ENCODE data around the gene SIM2. TPM values are rescaled to one million over a fixed set of nuclear protein-coding genes. Genes with fewer than 3 reads are reported as not detected.

Gene SIM2
- total RNA-seq, 3 donors from 2014 or later (not counting 1 experiment from before 2014, with no cell fraction given) = not detected

DNA sequence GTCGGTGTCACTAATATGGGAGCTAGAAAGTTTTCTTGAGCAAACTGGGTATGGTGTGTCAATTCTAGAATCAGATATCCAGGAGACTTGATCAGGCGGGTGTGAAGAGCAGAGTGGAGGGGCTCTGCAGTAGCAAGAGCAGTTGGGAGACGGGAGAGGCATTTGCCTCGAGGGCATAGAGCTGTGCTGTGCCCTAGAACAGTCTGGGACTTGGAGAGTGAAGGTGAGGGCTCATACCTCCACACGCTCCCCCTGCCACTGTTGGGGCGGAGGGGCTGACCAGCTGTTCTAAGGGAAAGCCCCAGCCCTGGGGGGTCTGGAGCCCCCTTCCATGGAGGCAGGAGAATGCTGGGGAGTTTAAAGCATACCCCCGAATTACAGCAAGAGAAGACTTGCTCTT lies 33.8 kb downstream of the SIM2 start:
- Histone ChIP-seq H3K4me1 (ENCODE audit: control insufficient read depth, insufficient read depth, low read length) (no peaks in the 10 kb centered on the region), H3K4me3 (ENCODE audit: low read length) (no peak overlapping the region), H3K36me3 (ENCODE audit: control insufficient read depth, insufficient read depth, low read length) (no peaks in the 10 kb centered on the region), H3K27ac (ENCODE audit: low read length) (no peak overlapping the region), H3K9me3 (ENCODE audit: control insufficient read depth, insufficient read depth, low read length) (no peaks in the 10 kb centered on the region), H3K27me3 (ENCODE audit: control insufficient read depth, insufficient read depth, low read length) (no peaks in the 10 kb centered on the region)
- H3K27ac Mint-ChIP-seq = no peak overlapping the region
- TF ChIP-seq, protein P1, sequence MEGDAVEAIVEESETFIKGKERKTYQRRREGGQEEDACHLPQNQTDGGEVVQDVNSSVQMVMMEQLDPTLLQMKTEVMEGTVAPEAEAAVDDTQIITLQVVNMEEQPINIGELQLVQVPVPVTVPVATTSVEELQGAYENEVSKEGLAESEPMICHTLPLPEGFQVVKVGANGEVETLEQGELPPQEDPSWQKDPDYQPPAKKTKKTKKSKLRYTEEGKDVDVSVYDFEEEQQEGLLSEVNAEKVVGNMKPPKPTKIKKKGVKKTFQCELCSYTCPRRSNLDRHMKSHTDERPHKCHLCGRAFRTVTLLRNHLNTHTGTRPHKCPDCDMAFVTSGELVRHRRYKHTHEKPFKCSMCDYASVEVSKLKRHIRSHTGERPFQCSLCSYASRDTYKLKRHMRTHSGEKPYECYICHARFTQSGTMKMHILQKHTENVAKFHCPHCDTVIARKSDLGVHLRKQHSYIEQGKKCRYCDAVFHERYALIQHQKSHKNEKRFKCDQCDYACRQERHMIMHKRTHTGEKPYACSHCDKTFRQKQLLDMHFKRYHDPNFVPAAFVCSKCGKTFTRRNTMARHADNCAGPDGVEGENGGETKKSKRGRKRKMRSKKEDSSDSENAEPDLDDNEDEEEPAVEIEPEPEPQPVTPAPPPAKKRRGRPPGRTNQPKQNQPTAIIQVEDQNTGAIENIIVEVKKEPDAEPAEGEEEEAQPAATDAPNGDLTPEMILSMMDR (IDR thresholded peaks at IDR 0.05) = no peak
- intact Hi-C loops (cut with micrococcal nuclease) = no loop called here
- no peaks in the 10 kb centered on the region for H3K4me1 Mint-ChIP-seq
- 87% methylated on average over 7 of the region's 7 CpGs for WGBS (ENCODE audit: insufficient coverage)
- H3K36me3 Mint-ChIP-seq = no peaks in the 10 kb centered on the region
- no peak for DNase-seq
- no peak for ATAC-seq
- H3K9me3 Mint-ChIP-seq = no peaks in the 10 kb centered on the region
- no peak overlapping the region for H3K4me3 Mint-ChIP-seq
- peaks cover 0 to 6% of the 10 kb centered on the region in 2 donors for H3K27me3 Mint-ChIP-seq (ENCODE audit: low read depth in 2 of 2)

DNA sequence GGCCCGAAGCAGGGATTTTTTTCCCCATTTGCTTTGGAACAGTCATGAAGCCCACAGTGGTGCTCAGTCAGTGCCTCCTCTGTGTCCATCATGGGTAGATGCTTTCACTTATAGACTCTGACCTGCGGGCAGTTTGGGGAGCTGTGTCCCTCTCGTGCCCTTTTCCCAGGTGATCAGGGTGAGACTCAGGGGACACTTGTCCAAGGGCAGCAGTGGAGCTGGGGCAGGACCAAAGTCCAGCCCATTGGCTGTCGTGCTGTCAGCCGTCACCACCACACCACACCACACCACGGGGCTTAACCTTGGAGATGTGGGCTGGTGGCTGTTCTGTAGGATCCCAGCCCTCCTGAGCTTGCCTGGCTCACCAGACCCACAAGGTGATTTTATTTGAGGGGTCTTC lies 34.9 kb downstream of the SIM2 start:
- DNase-seq (no peak), ATAC-seq (no peak)
- Mint-ChIP-seq H3K9me3 (no peaks in the 10 kb centered on the region), H3K4me1 (no peaks in the 10 kb centered on the region), H3K4me3 (no peak overlapping the region), H3K36me3 (no peaks in the 10 kb centered on the region), H3K27ac (no peak overlapping the region), H3K27me3 (ENCODE audit: low read depth in 2 of 2) (peaks cover 0 to 6% of the 10 kb centered on the region in 2 donors)
- no peaks in the 10 kb centered on the region for H3K9me3 ChIP-seq (ENCODE audit: control insufficient read depth, insufficient read depth, low read length)
- H3K27me3 ChIP-seq (ENCODE audit: control insufficient read depth, insufficient read depth, low read length) = no peaks in the 10 kb centered on the region
- H3K27ac ChIP-seq (ENCODE audit: low read length) = no peak overlapping the region
- H3K36me3 ChIP-seq (ENCODE audit: control insufficient read depth, insufficient read depth, low read length) = no peaks in the 10 kb centered on the region
- intact Hi-C loops (cut with micrococcal nuclease) = no loop called here
- TF ChIP-seq, protein P1 (IDR thresholded peaks at IDR 0.05) = no peak
- H3K4me3 ChIP-seq (ENCODE audit: low read length) = no peak overlapping the region
- WGBS (ENCODE audit: insufficient coverage) = 83% methylated on average over 6 of the region's 6 CpGs
- no peaks in the 10 kb centered on the region for H3K4me1 ChIP-seq (ENCODE audit: control insufficient read depth, insufficient read depth, low read length)

DNA sequence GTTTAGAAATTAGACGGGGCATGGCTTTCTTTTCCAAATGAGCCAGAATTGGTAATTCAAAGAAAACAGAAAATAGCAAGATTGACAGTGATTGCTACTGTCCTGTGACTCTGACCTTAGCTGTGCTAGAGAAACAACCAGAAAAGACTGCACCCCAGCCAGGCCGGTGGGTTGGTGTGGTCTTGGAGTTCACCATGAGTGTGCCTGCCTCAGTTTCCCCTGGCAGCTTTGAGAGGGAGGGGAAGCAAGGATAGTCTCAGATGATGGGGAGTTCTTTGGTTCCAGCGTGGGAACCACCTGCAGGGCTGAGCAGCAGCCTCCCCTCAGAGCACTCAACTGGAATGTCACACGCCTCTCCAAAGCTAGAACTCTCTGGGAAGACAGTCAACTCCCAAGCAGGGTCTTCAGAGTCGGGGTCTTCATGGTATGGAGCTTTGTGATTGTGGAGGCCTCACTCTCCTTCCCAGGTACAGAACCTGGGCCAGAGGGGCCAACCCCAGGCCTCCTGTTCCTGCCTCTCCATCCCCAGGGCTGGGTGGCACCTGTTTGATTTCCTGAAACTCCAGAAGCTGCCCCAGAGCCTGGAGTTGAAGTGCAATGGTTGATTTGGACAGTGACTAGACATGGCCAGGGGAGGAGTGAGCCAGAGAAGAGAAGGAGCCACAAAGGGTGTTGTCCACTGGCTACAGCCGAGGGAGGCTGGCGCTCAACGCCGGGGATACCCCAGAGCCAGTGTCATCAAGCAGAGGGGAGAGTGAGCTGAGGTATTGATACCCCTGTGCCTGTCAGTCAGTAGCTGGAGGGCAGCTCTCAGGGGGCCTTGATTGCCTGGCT lies 35.7 kb downstream of the SIM2 start:
- no peak overlapping the region for H3K4me3 ChIP-seq (ENCODE audit: low read length)
- Mint-ChIP-seq H3K36me3 (no peaks in the 10 kb centered on the region), H3K9me3 (no peaks in the 10 kb centered on the region), H3K4me3 (no peak overlapping the region), H3K4me1 (no peaks in the 10 kb centered on the region), H3K27ac (no peak overlapping the region), H3K27me3 (ENCODE audit: low read depth in 2 of 2) (peaks cover 0 to 4% of the 10 kb centered on the region in 2 donors)
- no peaks in the 10 kb centered on the region for H3K9me3 ChIP-seq (ENCODE audit: control insufficient read depth, insufficient read depth, low read length)
- no peaks in the 10 kb centered on the region for H3K27me3 ChIP-seq (ENCODE audit: control insufficient read depth, insufficient read depth, low read length)
- no peaks in the 10 kb centered on the region for H3K4me1 ChIP-seq (ENCODE audit: control insufficient read depth, insufficient read depth, low read length)
- ATAC-seq (no peak), DNase-seq (no peak)
- intact Hi-C loops (cut with micrococcal nuclease) = no loop called here
- H3K27ac ChIP-seq (ENCODE audit: low read length) = no peak overlapping the region
- TF ChIP-seq, protein P1 (IDR thresholded peaks at IDR 0.05) = no peak
- 96% methylated on average over 8 of the region's 9 CpGs for WGBS (ENCODE audit: insufficient coverage)
- H3K36me3 ChIP-seq (ENCODE audit: control insufficient read depth, insufficient read depth, low read length) = no peaks in the 10 kb centered on the region

DNA sequence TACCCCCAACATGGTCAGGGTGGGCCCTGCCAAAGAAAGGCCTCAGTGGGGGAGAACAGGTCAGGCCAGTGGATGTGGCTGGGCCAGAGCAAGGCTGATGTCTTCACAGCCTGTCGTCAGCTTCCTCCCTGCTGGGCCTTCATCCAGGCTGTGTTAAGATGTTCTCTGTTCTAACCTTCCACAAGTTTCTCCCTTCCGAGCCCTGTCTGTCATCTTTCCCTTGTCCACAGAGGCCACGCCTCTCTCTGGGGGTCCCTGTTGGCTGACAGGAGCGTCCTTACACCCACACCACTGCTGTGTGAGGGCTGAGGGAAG lies 36.2 kb downstream of the SIM2 start:
- H3K4me1 ChIP-seq (ENCODE audit: control insufficient read depth, insufficient read depth, low read length) = no peaks in the 10 kb centered on the region
- no peak overlapping the region for H3K4me3 Mint-ChIP-seq
- TF ChIP-seq, protein P1 (IDR thresholded peaks at IDR 0.05) = no peak
- H3K4me3 ChIP-seq (ENCODE audit: low read length) = no peak overlapping the region
- WGBS (ENCODE audit: insufficient coverage) = 90% methylated on average over 3 of the region's 4 CpGs
- DNase-seq (no peak), ATAC-seq (no peak)
- no peaks in the 10 kb centered on the region for H3K27me3 Mint-ChIP-seq (ENCODE audit: low read depth in 2 of 2)
- no peaks in the 10 kb centered on the region for H3K36me3 Mint-ChIP-seq
- no peak overlapping the region for H3K27ac ChIP-seq (ENCODE audit: low read length)
- H3K27ac Mint-ChIP-seq = no peak overlapping the region
- H3K27me3 ChIP-seq (ENCODE audit: control insufficient read depth, insufficient read depth, low read length) = no peaks in the 10 kb centered on the region
- H3K4me1 Mint-ChIP-seq = no peaks in the 10 kb centered on the region
- no peaks in the 10 kb centered on the region for H3K9me3 ChIP-seq (ENCODE audit: control insufficient read depth, insufficient read depth, low read length)
- no peaks in the 10 kb centered on the region for H3K36me3 ChIP-seq (ENCODE audit: control insufficient read depth, insufficient read depth, low read length)
- no peaks in the 10 kb centered on the region for H3K9me3 Mint-ChIP-seq
- intact Hi-C loops (cut with micrococcal nuclease) = no loop called here
